IMR-90 (cell line): ENCODE measurements around the gene PPM1L. TPM values are rescaled to one million over a fixed set of nuclear protein-coding genes. Genes with fewer than 3 reads are reported as not detected.

Experiments
- ATAC-seq: fragments of 200-7000 bp; cut with Tn5 transposase; 2 replicates; pipeline ENCODE4 v1.9.1; 2020; ENCODE audit warnings: low read depth, mild to moderate bottlenecking, moderate library complexity
- BruUV-seq: library from RNA; stranded (reverse); fragments of 400-500 nt; replicated peaks from 2 replicates; lab custom pipeline; 2021; lab: Mats Ljungman, UMichigan
- CTCF ChIA-PET: fragments of 300-600 bp; formaldehyde crosslinking; extraction: SDS; loops from one replicate; lab custom pipeline; 2021; ENCODE audit warnings: antibody characterized with exemption; lab: Yijun Ruan, JAX
- POLR2A ChIA-PET: fragments of 300-600 bp; sonication (Branson Sonifier 250); formaldehyde crosslinking; loops from one replicate; lab custom pipeline; 2022; ENCODE audit warnings: antibody characterized with exemption; ENCODE audit not compliant: unreplicated experiment; lab: Charles Lee
- DNase-seq: peaks from one replicate; pipeline ENCODE4 v3.0.0; 2013
- H2AFZ ChIP-seq: replicated peaks from 2 replicates; pipeline ENCODE3; 2013; ENCODE audit warnings: low read length, mild to moderate bottlenecking; ENCODE audit not compliant: poor library complexity
- H2AK5ac ChIP-seq: 2 replicates; pipeline ENCODE4 v1.6.1; 2013; ENCODE audit warnings: low read depth, low read length, inconsistent platforms
- H2AK9ac ChIP-seq: replicated peaks from 2 replicates; pipeline ENCODE3; 2013; ENCODE audit warnings: mild to moderate bottlenecking, low read depth, low read length, moderate library complexity; ENCODE audit not compliant: poor library complexity
- H2BK120ac ChIP-seq: 2 replicates; pipeline ENCODE4 v1.6.1; 2013; ENCODE audit warnings: low read depth, low read length, inconsistent platforms
- H2BK15ac ChIP-seq: 3 replicates; pipeline ENCODE4 v1.6.1; 2013; ENCODE audit warnings: low read depth, low read length, inconsistent platforms
- H2BK20ac ChIP-seq: 2 replicates; pipeline ENCODE4 v1.6.1; 2013; ENCODE audit warnings: low read depth, mild to moderate bottlenecking, inconsistent platforms, low read length, moderate library complexity
- H2BK5ac ChIP-seq: 2 replicates; pipeline ENCODE4 v1.6.1; 2013; ENCODE audit warnings: mild to moderate bottlenecking, low read depth, low read length, inconsistent platforms; ENCODE audit not compliant: poor library complexity, severe bottlenecking
- H3K14ac ChIP-seq: replicated peaks from 2 replicates; pipeline ENCODE4 v1.6.1; 2013; ENCODE audit warnings: low read depth, low read length, inconsistent platforms
- H3K18ac ChIP-seq: 2 replicates; pipeline ENCODE4 v1.6.1; 2013; ENCODE audit warnings: low read depth, low read length, control low read depth
- H3K23ac ChIP-seq: 2 replicates; pipeline ENCODE4 v1.6.1; 2013; ENCODE audit warnings: low read depth, low read length, inconsistent platforms
- H3K27ac ChIP-seq: 2 replicates; pipeline ENCODE4 v1.5.1; 2013; ENCODE audit warnings: mild to moderate bottlenecking, control low read depth, low read length; ENCODE audit not compliant: insufficient read depth
- H3K27me3 ChIP-seq: 2 replicates; pipeline ENCODE4 v1.6.1; 2013; ENCODE audit warnings: low read length; ENCODE audit not compliant: control insufficient read depth, insufficient read depth
- H3K36me3 ChIP-seq: 2 replicates; pipeline ENCODE4 v1.6.1; 2013; ENCODE audit warnings: low read length, mixed read lengths; ENCODE audit not compliant: control insufficient read depth, insufficient read depth
- H3K4ac ChIP-seq: 2 replicates; pipeline ENCODE4 v1.6.1; 2013; ENCODE audit warnings: low read depth, low read length, inconsistent platforms
- H3K4me1 ChIP-seq: 2 replicates; pipeline ENCODE4 v1.6.1; 2013; ENCODE audit warnings: low read length, mixed read lengths; ENCODE audit not compliant: control insufficient read depth, insufficient read depth
- H3K4me2 ChIP-seq: 2 replicates; pipeline ENCODE4 v1.6.1; 2013; ENCODE audit warnings: low read depth, mild to moderate bottlenecking, control low read depth, low read length, moderate library complexity
- H3K4me3 ChIP-seq: 2 replicates; pipeline ENCODE4 v1.5.1; 2013; ENCODE audit warnings: low read depth, mild to moderate bottlenecking, control low read depth, low read length, moderate library complexity; ENCODE audit not compliant: insufficient read depth
- H3K56ac ChIP-seq: 2 replicates; pipeline ENCODE4 v1.6.1; 2013; ENCODE audit warnings: low read length, inconsistent platforms; ENCODE audit not compliant: insufficient read depth; ENCODE audit errors: extremely low read depth
- H3K79me1 ChIP-seq, 2 experiments: 2 replicates each; pipeline ENCODE4 v1.6.1; 2013; ENCODE audit warnings: low read length in 2 of 2, inconsistent platforms in 1 of 2, low read depth in 1 of 2
- H3K9ac ChIP-seq: 2 replicates; pipeline ENCODE4 v1.6.1; 2013; ENCODE audit warnings: low read depth, low read length, control low read depth
- H3K9me1 ChIP-seq: 2 replicates; pipeline ENCODE4 v1.6.1; 2013; ENCODE audit warnings: low read length, inconsistent platforms; ENCODE audit not compliant: insufficient read depth
- H3K9me3 ChIP-seq: 2 replicates; pipeline ENCODE4 v1.6.1; 2013; ENCODE audit warnings: low read length; ENCODE audit not compliant: control insufficient read depth, insufficient read depth
- H4K20me1 ChIP-seq: 2 replicates; pipeline ENCODE4 v1.6.1; 2013; ENCODE audit warnings: low read length, inconsistent platforms; ENCODE audit not compliant: insufficient read depth
- H4K5ac ChIP-seq: 2 replicates; pipeline ENCODE4 v1.6.1; 2013; ENCODE audit warnings: mild to moderate bottlenecking, low read depth, low read length, control low read depth
- H4K8ac ChIP-seq, 2 experiments: 2 replicates each; pipeline ENCODE4 v1.6.1; 2013; ENCODE audit warnings: low read depth in 2 of 2, low read length in 2 of 2, control low read depth in 1 of 2, inconsistent platforms in 1 of 2
- H4K91ac ChIP-seq: 2 replicates; pipeline ENCODE4 v1.6.1; 2013; ENCODE audit warnings: low read depth, low read length, inconsistent platforms; ENCODE audit not compliant: insufficient read depth
- BHLHE40 ChIP-seq: fragments of 150-350 bp; IDR thresholded peaks from 2 replicates; pipeline ENCODE4 v1.6.1; 2016; ENCODE audit warnings: mild to moderate bottlenecking, low read depth, low read length
- CHD1 ChIP-seq: IDR thresholded peaks from 2 replicates; pipeline ENCODE4 v1.6.1; 2012; ENCODE audit warnings: low read depth, low read length, improper control_type of control experiment
- CTCF ChIP-seq: conservative IDR thresholded peaks from 2 replicates; pipeline ENCODE4 v1.5.1; 2012; ENCODE audit warnings: mild to moderate bottlenecking, low read depth, low read length, improper control_type of control experiment
- ELK1 ChIP-seq: fragments of 150-350 bp; IDR thresholded peaks from 2 replicates; pipeline ENCODE4 v1.6.1; 2016; ENCODE audit warnings: low read depth, mild to moderate bottlenecking, low read length, moderate library complexity, borderline replicate concordance
- FOS ChIP-seq: fragments of 150-350 bp; IDR thresholded peaks from 2 replicates; pipeline ENCODE4 v1.6.1; 2016; ENCODE audit warnings: low read depth, low read length
- MAFK ChIP-seq: IDR thresholded peaks from 2 replicates; pipeline ENCODE4 v1.6.1; 2012; ENCODE audit warnings: low read depth, low read length, improper control_type of control experiment
- MAZ ChIP-seq: IDR thresholded peaks from 2 replicates; pipeline ENCODE4 v1.6.1; 2012; ENCODE audit warnings: low read depth, mild to moderate bottlenecking, low read length, improper control_type of control experiment, moderate library complexity, borderline replicate concordance
- NFE2L2 ChIP-seq: fragments of 150-350 bp; IDR thresholded peaks from 2 replicates; pipeline ENCODE4 v1.6.1; 2016; ENCODE audit warnings: low read depth, mild to moderate bottlenecking, low read length
- POLR2A ChIP-seq: IDR thresholded peaks from 2 replicates; pipeline ENCODE4 v1.6.1; 2012; ENCODE audit warnings: mild to moderate bottlenecking, low read depth, low read length
- RAD21 ChIP-seq: IDR thresholded peaks from 2 replicates; pipeline ENCODE4 v1.6.1; 2012; ENCODE audit warnings: low read length, improper control_type of control experiment
- RCOR1 ChIP-seq: IDR thresholded peaks from 2 replicates; pipeline ENCODE4 v1.6.1; 2012; ENCODE audit warnings: mild to moderate bottlenecking, low read length, improper control_type of control experiment; ENCODE audit not compliant: insufficient replicate concordance
- SMC3 ChIP-seq: fragments of 150-350 bp; IDR thresholded peaks from 2 replicates; pipeline ENCODE4 v1.6.1; 2016; ENCODE audit warnings: low read depth, mild to moderate bottlenecking, antibody characterized with exemption, low read length, moderate library complexity
- WGBS, 2 experiments: methylation state at CpG; one replicate each; pipeline versions ENCODE4 v1.1.5 to v1.1.7; 2013; ENCODE audit warnings: missing lambda C conversion rate in 2 of 2; ENCODE audit not compliant: insufficient read length in 1 of 2; ENCODE audit errors: extremely low coverage in 2 of 2; 5-methylcytosine and 5-hydroxymethylcytosine counted together
- dilution Hi-C: fragments of 300-500 bp; cut with HindIII; formaldehyde crosslinking; loops from one replicate; pipeline ENCODE4 v1.14.3; 2018; ENCODE audit warnings: low sequenced_read_pairs; ENCODE audit not compliant: unreplicated experiment
- in situ Hi-C: fragments of 300-500 bp; cut with MboI; formaldehyde crosslinking; loops from 3 replicates; pipeline ENCODE4 v1.14.3; 2019; ENCODE audit warnings: low sequenced_read_pairs, inconsistent platforms, mixed read lengths
- intact Hi-C: fragments of 100-400 bp; cut with micrococcal nuclease; formaldehyde crosslinking; loops from 2 replicates; pipeline ENCODE4 v1.10.0; 2022
- polyA plus RNA-seq, 3 experiments: library from polyadenylated mRNA; depleted of rRNA; stranded (reverse); fragments of >200 nt; gene quantifications; 2 replicates each; pipeline ENCODE4 v1.2.3, GENCODE V29; 2012; ENCODE audit warnings: low replicate concordance in 1 of 3
- total RNA-seq: library from RNA; depleted of rRNA; stranded (reverse); fragments of >200 nt; gene quantifications from 2 replicates; pipeline ENCODE4 v1.2.3, GENCODE V29; 2012

PPM1L gene
- total and polyA plus RNA-seq, 2 of the 4 experiments (the other 2 are of a cell fraction): 0.14 to 0.18 TPM

- H3K9ac ChIP-seq: no peak overlapping the region
- no peak overlapping the region for H3K4me2 ChIP-seq
- POLR2A ChIA-PET: no interaction called here
- H4K91ac ChIP-seq: no peak overlapping the region
- no peaks in the 10 kb centered on the region for H3K9me1 ChIP-seq
- no TSS peak for BruUV-seq
- no peak overlapping the region for H3K27ac ChIP-seq
- no peak overlapping the region for H2AK5ac ChIP-seq
- H3K36me3 ChIP-seq: no peaks in the 10 kb centered on the region
- H3K4me1 ChIP-seq: no peaks in the 10 kb centered on the region
- no peak overlapping the region for H3K14ac ChIP-seq
- H3K4me3 ChIP-seq: no peak overlapping the region
- H2BK5ac ChIP-seq: no peak overlapping the region
- no peak overlapping the region for H4K5ac ChIP-seq
- H2AK9ac ChIP-seq: no peak overlapping the region
- H4K20me1 ChIP-seq: no peaks in the 10 kb centered on the region
- H2BK20ac ChIP-seq: no peak overlapping the region
- H3K27me3 ChIP-seq: peaks cover 2% of the 10 kb centered on the region; the same call in 1 of the 2 replicates
- H3K9me3 ChIP-seq: no peaks in the 10 kb centered on the region
- ATAC-seq (no peak), DNase-seq (no peak)
- WGBS, 2 experiments: no CpG with 5 or more reads among the region's 1 CpG
- no peak overlapping the region for H3K18ac ChIP-seq
- no peak overlapping the region for H4K8ac ChIP-seq
- H2BK15ac ChIP-seq: no peak overlapping the region
- TF ChIP-seq RCOR1 (no peak), CTCF (no peak), POLR2A (no peak), BHLHE40 (no peak), MAFK (no peak), SMC3 (no peak), NFE2L2 (no peak), CHD1 (no peak), FOS (no peak), ELK1 (no peak), MAZ (no peak), RAD21 (no peak)
- H2AFZ ChIP-seq: no peak overlapping the region
- dilution Hi-C loops: no loop called here
- CTCF ChIA-PET: no interaction called here
- no peak overlapping the region for H3K23ac ChIP-seq
- no peak overlapping the region for H2BK120ac ChIP-seq
- no peak overlapping the region for H3K4ac ChIP-seq
- no peak overlapping the region for H3K56ac ChIP-seq
- no peaks in the 10 kb centered on the region for H3K79me1 ChIP-seq
- in situ Hi-C loops: no loop called here
- intact Hi-C loops: no loop called here
These were observed 17.0 kb upstream of the PPM1L start for GRCh38 chr3:160739079-160739478.
